ENCODE data around the gene TTI1.
"Not testable (repeated sequence)": the region's sequence is repeated elsewhere in the genome, so short reads cannot be mapped to it uniquely, and the experiment has no call there.

Gene TTI1

GRCh38 chr20:37986873-37987601, 46.2 kb downstream of the TTI1 start:
- peak; percentile 45 for DNase-seq

DNA sequence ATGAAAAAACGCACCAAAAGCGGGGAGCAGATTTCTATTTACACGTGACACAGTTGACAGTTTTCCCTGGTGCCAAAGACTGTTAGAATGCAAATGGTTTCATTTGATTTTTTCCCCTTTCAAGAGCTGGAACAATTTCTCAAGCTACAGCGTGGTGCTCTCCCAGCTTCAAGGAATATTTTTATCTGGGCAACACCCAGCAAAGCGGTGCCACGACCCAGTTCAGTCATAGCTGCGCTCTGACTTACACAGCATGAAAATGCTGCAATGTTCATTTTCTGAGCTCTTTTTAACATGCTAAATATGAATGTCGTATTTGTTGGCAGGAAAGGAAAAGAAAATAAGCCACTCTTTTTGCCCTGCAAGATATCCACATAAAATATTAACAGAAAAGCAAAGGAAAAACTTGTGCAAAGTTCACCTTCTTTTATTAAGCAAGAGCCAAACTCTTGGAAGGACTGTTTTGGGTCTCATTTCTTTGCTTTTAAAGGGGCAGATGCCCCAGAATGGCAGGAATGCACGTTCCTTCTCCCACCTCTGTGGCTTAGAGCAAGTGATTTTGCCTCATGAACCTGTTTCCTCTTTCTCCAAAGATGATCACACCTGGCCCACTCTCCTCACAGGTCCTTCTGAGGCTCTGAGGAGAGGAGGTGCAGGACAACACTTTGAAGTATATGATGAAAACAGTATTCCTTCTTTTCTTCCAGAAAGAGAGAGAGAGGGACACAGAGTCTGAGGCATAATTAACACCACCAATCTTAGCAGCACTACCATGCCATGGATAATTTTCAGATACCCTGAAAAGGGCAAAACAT, 47.0 kb downstream of the TTI1 start:
- no peak for DNase-seq

- DNase-seq = no peak
Measured at GRCh38 chr20:37984018-37984785, 49.1 kb downstream of the TTI1 start.

- no peak for DNase-seq
Measured at GRCh38 chr20:37983286-37983685, 50.0 kb downstream of the TTI1 start.

GRCh38 chr20:37981568-37981967, 51.7 kb downstream of the TTI1 start:
- DNase-seq = no peak

DNA sequence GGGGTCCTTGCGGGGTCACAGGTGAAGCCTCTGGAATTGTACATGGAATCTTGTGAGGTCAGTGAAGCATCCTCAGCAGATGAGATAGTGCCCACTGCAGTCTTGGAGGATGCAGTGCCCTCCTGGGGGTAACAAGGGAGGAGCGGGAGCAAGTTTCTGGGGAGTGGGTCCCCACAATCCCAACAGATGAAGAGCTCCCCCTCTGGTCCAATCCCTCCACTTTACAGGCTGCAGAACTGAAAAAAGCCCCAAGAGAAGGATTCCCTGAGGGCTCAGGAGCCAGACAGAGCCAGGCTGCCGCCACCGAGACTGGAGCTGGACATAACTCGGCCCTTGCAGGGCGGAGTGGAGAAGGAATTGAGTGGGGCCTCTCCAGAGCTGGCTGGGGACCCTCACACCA, 52.4 kb downstream of the TTI1 start:
- DNase-seq = no peak

DNA sequence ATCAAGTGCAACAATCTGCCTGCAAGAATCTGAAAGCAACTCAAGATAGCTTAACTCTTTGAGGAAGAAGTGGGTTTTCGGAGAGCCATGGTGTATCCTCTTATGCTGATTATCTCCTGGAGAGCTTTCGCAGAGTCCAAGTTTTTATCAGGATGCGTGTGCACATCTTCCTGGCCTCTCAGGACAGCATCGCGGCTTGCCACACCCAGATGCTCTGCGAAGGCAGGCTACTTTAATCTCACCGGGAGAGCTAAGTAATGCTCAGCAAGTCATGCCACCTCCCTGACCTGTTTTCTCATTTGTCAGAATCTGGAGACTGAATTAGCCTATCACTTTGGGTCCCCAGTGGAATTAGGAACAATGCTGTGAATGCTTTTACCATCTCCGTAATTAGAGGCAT, 52.9 kb downstream of the TTI1 start:
- DNase-seq = no peak

GRCh38 chr20:37979021-37979985, 54.0 kb downstream of the TTI1 start:
- no peak for DNase-seq

GRCh38 chr20:37977786-37978185, 55.5 kb downstream of the TTI1 start:
- no peak for DNase-seq

GRCh38 chr20:37977338-37977737, 55.9 kb downstream of the TTI1 start:
- DNase-seq = no peak

DNA sequence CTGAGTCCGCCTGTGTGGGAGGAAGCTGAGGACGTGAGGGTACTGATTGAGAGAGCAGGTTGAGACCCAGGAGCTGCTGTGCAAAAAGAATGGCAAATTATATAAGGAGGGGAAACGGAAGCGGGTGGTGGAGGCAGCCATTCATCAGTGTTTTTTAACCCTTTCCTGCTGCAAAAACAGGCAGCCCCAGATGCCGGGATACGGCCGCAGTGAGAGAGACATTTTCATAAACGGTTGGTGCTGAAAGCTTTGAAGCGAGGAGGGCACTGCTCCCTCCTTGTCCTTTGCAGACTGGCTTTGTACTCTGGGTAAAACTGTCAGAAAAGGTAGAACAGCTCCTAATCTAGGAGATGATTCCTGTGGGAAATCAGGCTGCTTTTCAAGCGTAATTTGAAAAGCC, 56.4 kb downstream of the TTI1 start:
- DNase-seq = no peak

DNA sequence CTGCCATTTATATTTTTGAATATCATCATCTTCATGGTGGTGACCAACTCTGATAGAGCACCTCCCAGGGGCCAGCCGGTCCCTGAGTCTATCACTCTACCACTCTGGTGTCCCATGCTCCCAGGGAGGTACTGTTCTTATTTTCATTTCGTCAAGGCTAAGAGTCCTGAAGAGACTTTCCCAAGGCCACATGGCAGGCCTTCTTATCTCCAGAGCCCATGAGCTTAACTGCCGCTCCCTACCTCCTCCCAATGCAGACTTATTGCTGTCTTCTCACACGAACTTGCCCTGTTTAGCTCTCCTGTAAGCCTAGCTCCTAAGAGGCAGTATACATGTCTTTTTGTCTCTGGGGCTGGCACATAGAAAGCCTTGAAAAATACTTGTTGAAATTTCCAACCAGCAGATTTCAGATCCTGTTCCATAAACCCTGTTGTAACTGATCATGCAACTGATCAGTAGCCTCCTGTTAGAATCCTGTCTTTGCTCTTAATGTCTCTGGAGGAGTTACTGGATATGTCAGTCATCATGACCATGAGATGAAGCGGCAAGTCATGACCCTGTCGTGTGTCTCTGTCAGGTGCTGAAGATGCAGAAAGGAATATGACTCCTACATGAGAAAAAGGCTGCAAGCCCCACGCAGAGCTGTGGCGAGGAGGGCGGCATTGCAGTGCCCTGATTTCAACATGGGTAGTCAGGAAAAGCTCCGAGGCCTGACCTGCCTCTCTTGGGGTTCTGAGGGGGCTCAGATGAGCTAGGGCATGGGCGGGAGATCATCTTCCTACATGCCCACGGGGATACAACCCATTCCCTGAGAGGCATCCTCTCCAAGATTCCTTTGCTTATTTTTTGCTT, 60.0 kb downstream of the TTI1 start:
- no peak for DNase-seq

- DNase-seq = no peak
Measured at GRCh38 chr20:37972256-37973058, 60.8 kb downstream of the TTI1 start.

DNA sequence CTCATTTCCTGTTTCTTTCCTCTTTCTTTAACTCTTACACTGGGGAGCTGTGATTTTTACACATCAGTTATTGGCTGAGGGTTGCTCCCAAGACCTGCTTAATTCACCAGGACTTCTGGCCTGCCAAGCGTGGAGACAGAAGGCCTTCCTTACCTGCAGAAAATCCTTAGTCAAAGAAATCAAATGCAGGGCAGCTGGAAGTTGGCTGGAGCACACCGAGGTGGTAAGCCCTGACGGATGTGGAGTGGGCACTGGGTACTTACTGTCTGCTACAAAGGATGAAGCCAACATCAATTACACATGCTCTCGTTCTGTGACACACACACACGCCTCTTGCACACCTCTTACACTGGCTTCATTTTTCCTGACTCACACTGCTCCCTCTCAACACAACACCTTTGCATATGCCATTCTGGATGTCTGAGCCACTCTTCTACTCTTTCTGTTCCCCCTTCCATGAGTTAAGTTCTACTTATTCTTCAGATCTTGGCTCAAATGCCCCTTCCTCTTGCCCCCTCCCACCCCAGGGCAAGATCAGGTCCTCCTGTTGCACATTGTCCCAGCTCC, 61.6 kb downstream of the TTI1 start:
- no peak for DNase-seq

- no peak for DNase-seq
Measured at GRCh38 chr20:37970856-37971245, 62.4 kb downstream of the TTI1 start.

GRCh38 chr20:37969949-37970855, 63.1 kb downstream of the TTI1 start:
- DNase-seq = no peak

DNA sequence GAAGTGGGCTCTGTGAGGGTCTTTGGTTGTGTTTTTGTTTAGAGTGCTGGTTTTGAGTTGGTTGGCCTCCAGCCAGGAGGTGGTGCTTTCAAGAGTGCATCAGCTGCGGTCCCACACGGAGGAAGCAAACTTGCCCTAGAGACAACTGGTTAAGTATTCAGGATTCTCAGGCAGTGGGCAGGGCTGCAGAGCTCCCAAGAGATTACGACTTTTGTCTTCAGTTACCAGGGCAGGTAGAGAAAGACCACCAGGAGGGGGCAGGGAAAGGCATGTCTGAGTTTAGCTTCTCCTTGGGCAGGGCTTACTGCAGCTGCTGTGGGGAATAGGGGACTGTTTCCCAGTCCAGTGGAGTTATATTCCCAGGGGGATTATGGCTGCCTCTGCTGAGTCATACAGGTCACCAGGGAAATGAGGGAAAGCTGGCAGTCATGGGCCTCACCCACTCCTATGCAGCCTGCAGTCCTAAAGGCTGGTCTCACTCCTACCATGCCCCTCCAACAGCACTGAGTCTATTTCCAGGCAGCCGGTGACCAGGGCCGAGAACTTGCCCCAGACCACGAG, 64.3 kb downstream of the TTI1 start:
- no peak for DNase-seq

- DNase-seq = not testable (repeated sequence)
Measured at GRCh38 chr20:37963483-37963882, 69.8 kb downstream of the TTI1 start.

- no peak for DNase-seq
Measured at GRCh38 chr20:37961066-37961465, 72.2 kb downstream of the TTI1 start.

Data from NCI-H1694 (cell line).